Muscle of leg (tissue), 11 donors: ENCODE data around the gene WIF1. TPM values are rescaled to one million over a fixed set of nuclear protein-coding genes. Genes with fewer than 3 reads are reported as not detected.

Source experiments
- DNase-seq: peaks from one replicate; pipeline ENCODE4 v3.0.0; 2013
- H3K27ac ChIP-seq: one replicate; pipeline ENCODE4 v1.5.1; 2013; ENCODE audit warnings: mild to moderate bottlenecking, low read length, control low read depth
- H3K27me3 ChIP-seq: one replicate; pipeline ENCODE4 v1.6.1; 2013; ENCODE audit warnings: low read length; ENCODE audit not compliant: control insufficient read depth, insufficient read depth
- H3K36me3 ChIP-seq: one replicate; pipeline ENCODE4 v1.6.1; 2013; ENCODE audit warnings: low read length; ENCODE audit not compliant: control insufficient read depth, insufficient read depth
- H3K4me1 ChIP-seq: one replicate; pipeline ENCODE4 v1.6.1; 2013; ENCODE audit warnings: low read length; ENCODE audit not compliant: control insufficient read depth, insufficient read depth
- H3K4me3 ChIP-seq: one replicate; pipeline ENCODE4 v1.5.1; 2013; ENCODE audit warnings: low read length, control low read depth
- H3K9me3 ChIP-seq: replicated peaks from 2 replicates; pipeline ENCODE4 v1.6.1; 2013; ENCODE audit warnings: low read depth, low read length; ENCODE audit not compliant: control insufficient read depth
- WGBS: methylation state at CpG from one replicate; pipeline ENCODE4 v1.1.5; 2013; ENCODE audit warnings: missing lambda C conversion rate; ENCODE audit not compliant: insufficient coverage; 5-methylcytosine and 5-hydroxymethylcytosine counted together
- polyA plus RNA-seq, 8 donors: library from polyadenylated mRNA; unstranded; fragments of 120-200 nt; gene quantifications; one replicate each; pipeline versions ENCODE4 v1.2.1 to v1.2.3, GENCODE V29; 2013; ENCODE audit warnings: inconsistent platforms in 1 of 8, low replicate concordance in 1 of 8; ENCODE audit not compliant: insufficient read length in 8 of 8, insufficient read depth in 1 of 8
- total RNA-seq: library from RNA; stranded (reverse); fragments of 120-200 nt; gene quantifications from one replicate; pipeline ENCODE4 v1.2.4, GENCODE V29; 2013

The WIF1 gene
- total and polyA plus RNA-seq, 9 donors, result 0.82 to 14.9 (median 3.9) TPM

DNA sequence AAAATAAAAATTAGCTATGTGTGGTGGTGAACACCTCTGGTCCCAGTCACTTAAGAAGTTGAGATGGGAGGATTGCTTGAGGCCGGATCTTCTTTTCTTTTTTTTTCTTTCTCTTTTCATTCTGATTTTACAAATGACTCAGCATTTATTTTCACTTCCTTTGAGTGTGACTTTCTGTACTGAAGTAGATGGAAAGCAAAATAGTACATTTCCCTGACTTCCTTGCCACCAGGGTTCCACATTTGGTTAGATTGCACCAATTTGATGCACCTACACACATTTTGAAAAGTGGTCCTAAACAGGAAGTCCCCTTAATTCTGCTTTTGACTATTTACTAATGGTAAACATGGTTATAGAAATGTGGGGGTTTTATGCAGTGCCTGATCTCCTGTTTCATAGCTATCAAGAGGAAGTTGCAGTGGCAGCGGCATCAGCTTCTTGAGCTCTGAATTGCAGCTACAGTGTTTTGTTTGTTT, 35.3 kb upstream of the WIF1 start:
- Histone ChIP-seq H3K4me1 (no peaks in the 10 kb centered on the region), H3K9me3 (no peaks in the 10 kb centered on the region), H3K36me3 (no peaks in the 10 kb centered on the region), H3K27me3 (no peaks in the 10 kb centered on the region), H3K4me3 (no peak overlapping the region), H3K27ac (no peak overlapping the region)
- WGBS, result no CpG with 5 or more reads among the region's 2 CpGs
- no peak for DNase-seq

GRCh38 chr12:65155784-65156183, 34.7 kb upstream of the WIF1 start:
- Histone ChIP-seq H3K4me3 (no peak overlapping the region), H3K9me3 (no peaks in the 10 kb centered on the region), H3K27ac (no peak overlapping the region), H3K27me3 (no peaks in the 10 kb centered on the region), H3K4me1 (no peaks in the 10 kb centered on the region), H3K36me3 (no peaks in the 10 kb centered on the region)
- 50% methylated on average over 1 of the region's 3 CpGs for WGBS
- DNase-seq, result no peak

DNA sequence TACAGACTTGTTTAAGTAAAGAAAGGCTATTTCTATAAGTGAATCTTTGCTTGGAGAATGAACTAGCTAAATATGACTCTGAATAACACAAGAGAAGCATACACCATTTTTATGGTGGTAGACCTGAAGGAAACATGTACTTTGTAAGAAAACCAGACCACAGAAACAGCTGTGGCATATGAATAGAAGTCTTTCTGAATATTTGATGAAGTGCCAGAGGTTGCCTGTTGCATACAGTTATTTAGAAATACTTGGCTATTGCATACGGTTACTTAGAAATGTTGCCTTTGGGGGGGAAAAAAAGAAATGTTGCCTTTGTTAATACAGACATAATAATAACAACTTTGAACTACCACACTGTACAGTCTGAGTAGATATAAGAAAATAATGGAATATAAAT, 31.5 kb upstream of the WIF1 start:
- H3K9me3 ChIP-seq, result no peaks in the 10 kb centered on the region
- no peaks in the 10 kb centered on the region for H3K36me3 ChIP-seq
- no peaks in the 10 kb centered on the region for H3K27me3 ChIP-seq
- no peak overlapping the region for H3K4me3 ChIP-seq
- no peak for DNase-seq
- no CpG with 5 or more reads among the region's 1 CpG for WGBS
- H3K4me1 ChIP-seq, result no peaks in the 10 kb centered on the region
- no peak overlapping the region for H3K27ac ChIP-seq

- Histone ChIP-seq H3K27ac (no peak overlapping the region), H3K4me3 (no peak overlapping the region), H3K9me3 (no peaks in the 10 kb centered on the region), H3K4me1 (no peaks in the 10 kb centered on the region), H3K27me3 (no peaks in the 10 kb centered on the region), H3K36me3 (no peaks in the 10 kb centered on the region)
- DNase-seq, result no peak
Measured at GRCh38 chr12:65152012-65152411, 30.9 kb upstream of the WIF1 start.

DNA sequence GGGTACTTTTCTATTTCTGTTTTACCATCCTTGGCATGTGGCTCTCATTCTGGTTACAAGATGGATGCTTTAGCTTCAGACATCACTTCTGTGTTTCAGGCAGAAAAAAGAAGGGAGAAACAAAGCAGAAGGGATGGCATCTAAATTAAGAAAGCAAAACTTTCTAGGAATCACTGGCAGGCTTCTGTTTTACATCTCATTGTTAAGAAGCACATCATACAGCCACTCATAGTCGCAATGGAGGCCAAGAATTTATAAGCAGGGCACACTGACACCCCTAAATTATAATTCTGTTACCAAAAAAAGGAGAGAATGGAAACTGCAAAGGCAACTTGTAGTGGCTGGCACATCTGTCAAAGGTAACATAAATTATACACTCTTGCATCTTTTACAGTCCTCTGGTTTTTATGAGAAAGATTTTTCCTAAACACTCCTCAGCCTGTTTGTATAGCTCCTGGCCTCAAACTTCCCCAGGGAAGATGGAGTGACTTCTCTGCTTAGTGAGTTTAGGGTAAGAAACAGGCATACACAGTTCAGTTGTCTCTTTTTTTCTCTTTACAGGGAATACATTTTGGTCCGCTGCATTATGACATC, 26.3 kb upstream of the WIF1 start:
- H3K36me3 ChIP-seq, result no peaks in the 10 kb centered on the region
- WGBS, result no CpG with 5 or more reads among the region's 2 CpGs
- DNase-seq, result no peak

DNA sequence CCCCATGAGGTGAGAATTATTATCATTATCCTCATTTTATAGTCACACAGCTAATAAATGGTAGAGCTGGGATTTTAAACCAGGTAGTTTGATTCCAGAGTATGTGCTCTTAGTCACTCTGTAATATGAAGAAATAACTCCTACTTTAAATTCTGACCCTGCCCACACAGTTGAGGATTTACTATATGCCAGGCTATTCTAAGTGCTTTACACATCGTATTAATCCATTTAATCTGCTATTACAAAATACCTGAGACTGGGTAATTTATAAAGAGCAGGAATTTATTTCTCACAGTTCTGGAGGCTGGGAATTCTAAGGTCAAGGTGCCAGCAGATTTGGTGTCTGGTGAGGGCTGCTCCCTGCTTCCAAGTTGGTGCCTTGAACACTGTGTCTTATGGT, 19.6 kb upstream of the WIF1 start:
- Histone ChIP-seq H3K4me1 (no peaks in the 10 kb centered on the region), H3K27me3 (peaks cover 4% of the 10 kb centered on the region), H3K36me3 (no peaks in the 10 kb centered on the region), H3K9me3 (no peaks in the 10 kb centered on the region), H3K27ac (no peak overlapping the region), H3K4me3 (no peak overlapping the region)
- no peak for DNase-seq
- no CpG with 5 or more reads among the region's 1 CpG for WGBS

More for the DNA sequence above, 26.3 kb upstream of the WIF1 start:
- no peaks in the 10 kb centered on the region for H3K4me1 ChIP-seq
- H3K9me3 ChIP-seq, result no peaks in the 10 kb centered on the region
- no peak overlapping the region for H3K27ac ChIP-seq
- H3K4me3 ChIP-seq, result no peak overlapping the region
- H3K27me3 ChIP-seq, result peaks cover 2% of the 10 kb centered on the region

DNA sequence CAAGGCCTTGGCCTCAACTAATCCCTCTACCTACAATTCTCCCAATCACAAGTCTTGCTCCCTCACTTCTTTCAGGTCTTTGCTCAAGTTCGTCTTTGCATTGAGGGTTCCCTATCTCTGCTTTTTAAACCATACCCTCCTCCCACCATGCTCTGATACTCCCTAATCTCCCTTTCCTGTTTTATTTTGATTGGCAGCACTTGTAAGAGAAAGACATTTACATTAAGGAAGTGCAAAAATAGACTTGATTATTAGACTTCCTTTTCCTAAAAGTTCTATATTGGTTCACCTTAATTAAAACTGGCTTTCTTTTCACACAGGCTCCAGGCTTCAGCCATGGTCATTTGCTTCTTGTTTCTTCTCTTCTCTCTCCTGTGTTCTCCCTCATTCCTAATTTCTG, 18.3 kb upstream of the WIF1 start:
- Histone ChIP-seq H3K27ac (no peak overlapping the region), H3K9me3 (no peaks in the 10 kb centered on the region), H3K36me3 (no peaks in the 10 kb centered on the region), H3K27me3 (peaks cover 4% of the 10 kb centered on the region), H3K4me1 (no peaks in the 10 kb centered on the region), H3K4me3 (no peak overlapping the region)
- no peak for DNase-seq
- WGBS, result 71% methylated on average over 1 of the region's 1 CpG

DNA sequence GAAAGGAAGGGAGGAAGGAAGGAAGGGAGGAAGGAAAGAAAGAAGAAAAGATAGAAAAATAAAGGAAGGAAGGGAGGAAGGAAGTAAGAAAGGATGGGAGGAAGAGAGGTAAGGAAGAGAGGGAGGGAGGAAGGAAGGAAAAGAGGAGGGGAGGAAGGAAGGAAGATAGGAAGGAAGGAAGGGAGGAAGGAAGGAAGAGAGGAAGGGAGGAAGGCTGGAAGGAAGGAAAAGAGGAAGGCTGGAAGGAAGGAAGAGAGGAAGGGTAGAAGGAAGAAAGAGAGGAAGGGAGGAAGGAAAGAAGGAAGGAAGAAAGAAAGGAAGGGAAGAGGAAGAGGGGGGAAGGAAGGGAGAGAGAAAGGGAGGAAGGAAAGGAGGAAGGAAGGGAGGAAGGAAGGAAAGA, 12.8 kb upstream of the WIF1 start:
- Histone ChIP-seq H3K9me3 (no peaks in the 10 kb centered on the region), H3K27me3 (no peaks in the 10 kb centered on the region), H3K4me1 (no peaks in the 10 kb centered on the region), H3K4me3 (no peak overlapping the region), H3K27ac (no peak overlapping the region), H3K36me3 (no peaks in the 10 kb centered on the region)
- DNase-seq, result no peak

- Histone ChIP-seq H3K27ac (no peak overlapping the region), H3K36me3 (no peaks in the 10 kb centered on the region), H3K9me3 (no peaks in the 10 kb centered on the region), H3K4me3 (no peak overlapping the region), H3K27me3 (peaks cover 20% of the 10 kb centered on the region), H3K4me1 (no peaks in the 10 kb centered on the region)
- DNase-seq, result no peak
- 55% methylated on average over 4 of the region's 5 CpGs for WGBS
Measured at GRCh38 chr12:65126482-65126881, 5.4 kb upstream of the WIF1 start.

DNA sequence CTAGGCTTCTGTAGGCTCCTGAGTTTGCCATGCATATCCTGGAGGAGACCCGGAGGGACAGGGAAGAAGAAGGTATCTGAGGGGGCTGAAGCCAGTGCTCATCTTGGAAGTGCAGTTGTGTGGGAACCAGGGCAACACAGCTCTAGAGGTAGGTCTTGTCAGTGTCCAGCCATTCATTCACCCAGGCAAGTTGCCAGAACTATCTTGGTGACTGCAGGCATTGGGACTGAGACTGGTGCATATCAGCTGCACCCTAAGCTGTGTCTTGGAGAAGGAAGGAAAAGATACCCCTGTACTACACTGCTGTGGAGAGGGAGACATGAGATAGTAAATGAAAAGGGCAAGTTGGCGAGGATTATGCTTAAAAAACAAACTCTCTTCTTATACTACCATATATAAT, 4.9 kb upstream of the WIF1 start:
- H3K27ac ChIP-seq, result no peak overlapping the region
- WGBS, result no CpG with 5 or more reads among the region's 2 CpGs
- no peaks in the 10 kb centered on the region for H3K9me3 ChIP-seq
- no peaks in the 10 kb centered on the region for H3K36me3 ChIP-seq
- H3K4me1 ChIP-seq, result peaks cover 4% of the 10 kb centered on the region
- no peak overlapping the region for H3K4me3 ChIP-seq
- peaks cover 25% of the 10 kb centered on the region for H3K27me3 ChIP-seq
- DNase-seq, result no peak

DNA sequence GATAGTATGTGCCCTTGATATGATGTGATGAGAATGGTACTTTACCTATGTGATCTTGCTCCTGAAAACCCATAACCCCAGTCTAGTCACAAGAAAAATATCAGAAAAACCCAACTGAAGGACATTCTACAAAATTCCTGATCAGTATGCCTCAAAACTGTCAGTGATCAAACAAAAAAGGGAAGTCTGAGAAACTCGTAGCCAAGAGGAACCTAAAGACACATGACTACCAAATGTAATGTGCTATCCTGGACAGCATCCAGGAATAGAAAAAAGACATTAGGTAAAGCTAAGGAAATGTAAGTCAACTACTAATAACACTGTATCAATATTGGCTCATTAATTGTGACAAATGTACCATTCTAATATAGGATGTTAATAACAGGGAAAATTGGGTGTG, 4.1 kb upstream of the WIF1 start:
- no peaks in the 10 kb centered on the region for H3K36me3 ChIP-seq
- H3K27ac ChIP-seq, result no peak overlapping the region
- WGBS, result no CpG with 5 or more reads among the region's 1 CpG
- H3K27me3 ChIP-seq, result peaks cover 30% of the 10 kb centered on the region
- no peak overlapping the region for H3K4me3 ChIP-seq
- H3K9me3 ChIP-seq, result no peaks in the 10 kb centered on the region
- DNase-seq, result peak; percentile 29
- peaks cover 6% of the 10 kb centered on the region for H3K4me1 ChIP-seq
